LNCaP clone FGC (cell line): ENCODE results near the gene NDUFA11.

ENCODE experiments used
- DNase-seq: peaks from one replicate; pipeline ENCODE4 v3.0.0-alpha.2; 2011; ENCODE audit warnings: low read depth
- H3K4me3 ChIP-seq: 2 replicates; pipeline ENCODE4 v1.5.1; 2011; ENCODE audit warnings: mild to moderate bottlenecking, low read depth, low read length, control low read depth
- TF ChIP-seq, protein P1 (sequence below): IDR thresholded peaks from 2 replicates; pipeline ENCODE4 v1.5.1; 2012; ENCODE audit warnings: mild to moderate bottlenecking; ENCODE audit not compliant: control insufficient read depth, insufficient read depth; ENCODE audit errors: extremely low read depth

NDUFA11 gene

DNA sequence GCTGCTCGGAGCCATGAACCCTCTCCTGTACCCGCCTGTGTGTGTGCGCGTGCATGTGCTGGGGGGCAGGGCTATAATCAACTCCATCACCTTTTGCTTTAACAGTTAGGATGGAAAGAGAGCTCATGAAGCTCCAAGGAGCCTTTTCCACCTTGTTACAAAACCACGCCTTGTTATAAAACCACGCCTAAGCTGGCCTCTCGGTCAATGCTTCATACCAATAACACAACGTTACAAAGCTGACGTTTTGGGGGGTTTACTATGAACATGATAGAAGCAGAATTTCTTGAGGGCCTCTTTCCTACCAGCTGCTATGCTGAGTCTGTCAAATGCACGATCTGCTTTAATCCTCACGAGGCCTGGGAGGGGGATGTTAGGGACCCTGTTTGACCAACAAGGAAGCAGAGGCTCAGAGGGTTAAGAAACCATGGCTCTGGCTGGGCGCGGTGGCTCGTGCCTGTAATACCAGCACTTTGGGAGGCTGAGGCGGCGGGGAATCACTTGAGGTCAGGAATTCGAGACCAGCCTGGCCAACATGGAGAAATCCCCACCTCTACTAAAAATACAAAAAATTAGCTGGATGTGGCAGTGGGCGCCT lies 22.3 kb upstream of the NDUFA11 start:
- no peak for DNase-seq
- TF ChIP-seq, protein P1, sequence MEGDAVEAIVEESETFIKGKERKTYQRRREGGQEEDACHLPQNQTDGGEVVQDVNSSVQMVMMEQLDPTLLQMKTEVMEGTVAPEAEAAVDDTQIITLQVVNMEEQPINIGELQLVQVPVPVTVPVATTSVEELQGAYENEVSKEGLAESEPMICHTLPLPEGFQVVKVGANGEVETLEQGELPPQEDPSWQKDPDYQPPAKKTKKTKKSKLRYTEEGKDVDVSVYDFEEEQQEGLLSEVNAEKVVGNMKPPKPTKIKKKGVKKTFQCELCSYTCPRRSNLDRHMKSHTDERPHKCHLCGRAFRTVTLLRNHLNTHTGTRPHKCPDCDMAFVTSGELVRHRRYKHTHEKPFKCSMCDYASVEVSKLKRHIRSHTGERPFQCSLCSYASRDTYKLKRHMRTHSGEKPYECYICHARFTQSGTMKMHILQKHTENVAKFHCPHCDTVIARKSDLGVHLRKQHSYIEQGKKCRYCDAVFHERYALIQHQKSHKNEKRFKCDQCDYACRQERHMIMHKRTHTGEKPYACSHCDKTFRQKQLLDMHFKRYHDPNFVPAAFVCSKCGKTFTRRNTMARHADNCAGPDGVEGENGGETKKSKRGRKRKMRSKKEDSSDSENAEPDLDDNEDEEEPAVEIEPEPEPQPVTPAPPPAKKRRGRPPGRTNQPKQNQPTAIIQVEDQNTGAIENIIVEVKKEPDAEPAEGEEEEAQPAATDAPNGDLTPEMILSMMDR = no peak
- H3K4me3 ChIP-seq = no peak overlapping the region

DNA sequence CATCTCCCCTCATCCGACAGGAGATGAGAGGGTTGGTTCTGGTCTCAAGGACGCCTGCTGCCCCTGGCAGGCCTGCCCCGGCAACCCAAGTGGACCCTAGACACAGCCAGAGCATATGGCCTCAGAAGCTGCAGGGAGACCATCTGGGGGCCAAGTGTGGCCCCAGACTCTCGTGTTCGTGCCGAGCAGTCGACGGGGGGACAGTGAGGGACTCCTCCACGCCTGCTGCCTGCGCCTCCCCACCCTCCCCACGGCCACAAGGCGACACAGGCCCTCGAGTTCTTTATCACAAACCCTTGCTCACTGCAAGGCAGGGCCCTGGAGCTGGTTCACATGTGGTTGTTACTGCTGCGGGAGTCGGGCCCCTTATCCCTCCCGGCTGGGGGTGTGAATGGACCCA lies 19.8 kb upstream of the NDUFA11 start:
- TF ChIP-seq, protein P1 = no peak
- DNase-seq = no peak
- no peak overlapping the region for H3K4me3 ChIP-seq

DNA sequence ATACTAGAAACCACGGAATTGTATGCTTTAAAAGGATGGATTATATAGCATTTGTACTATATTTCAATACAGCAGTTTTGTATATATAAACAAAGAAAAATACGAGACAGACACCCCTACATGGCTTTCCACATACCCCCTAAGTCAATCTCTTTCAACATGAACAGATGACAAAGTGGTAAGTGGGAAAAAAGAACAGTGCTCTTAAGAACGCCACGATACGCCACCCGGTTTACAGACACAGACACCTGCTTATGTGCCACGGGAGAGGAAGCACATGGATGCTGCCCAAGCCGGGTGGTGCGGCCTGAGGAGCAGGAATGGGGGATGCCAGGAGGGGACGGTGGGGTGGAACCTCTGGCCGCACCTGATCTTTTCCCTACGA lies 18.6 kb upstream of the NDUFA11 start:
- TF ChIP-seq, protein P1 = no peak
- H3K4me3 ChIP-seq = no peak overlapping the region
- no peak for DNase-seq

DNA sequence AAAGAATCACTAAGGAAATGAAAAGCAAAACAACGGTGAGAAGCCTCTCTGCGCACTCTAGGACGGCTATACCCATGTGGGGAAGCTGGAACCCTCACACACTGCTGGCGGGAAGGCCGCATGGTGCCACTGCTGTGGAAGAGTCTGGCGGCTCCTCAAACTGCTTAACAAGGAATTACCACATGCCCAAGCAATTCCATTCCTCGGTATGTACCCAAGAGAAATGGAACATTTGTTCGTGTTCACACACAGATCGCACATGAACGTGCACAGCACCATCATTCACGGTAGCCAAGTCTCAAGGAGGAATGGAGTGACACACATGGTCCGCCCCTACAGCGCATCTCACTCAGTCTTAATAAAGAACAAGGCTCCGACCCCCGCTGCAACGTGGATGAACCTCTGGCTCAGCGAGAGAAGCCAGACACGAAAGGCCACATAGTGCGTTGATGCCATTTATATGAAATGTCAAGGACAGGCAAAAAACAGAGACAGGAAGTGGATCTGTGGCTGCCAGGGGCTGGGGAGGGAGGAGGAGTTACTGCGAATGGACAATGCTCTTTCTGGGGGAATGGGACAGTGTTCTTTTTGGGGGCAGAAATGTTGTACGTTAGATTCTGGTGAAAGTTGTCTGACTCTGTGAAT lies 18.0 kb upstream of the NDUFA11 start:
- H3K4me3 ChIP-seq = no peak overlapping the region
- TF ChIP-seq, protein P1 = no peak
- no peak for DNase-seq

DNA sequence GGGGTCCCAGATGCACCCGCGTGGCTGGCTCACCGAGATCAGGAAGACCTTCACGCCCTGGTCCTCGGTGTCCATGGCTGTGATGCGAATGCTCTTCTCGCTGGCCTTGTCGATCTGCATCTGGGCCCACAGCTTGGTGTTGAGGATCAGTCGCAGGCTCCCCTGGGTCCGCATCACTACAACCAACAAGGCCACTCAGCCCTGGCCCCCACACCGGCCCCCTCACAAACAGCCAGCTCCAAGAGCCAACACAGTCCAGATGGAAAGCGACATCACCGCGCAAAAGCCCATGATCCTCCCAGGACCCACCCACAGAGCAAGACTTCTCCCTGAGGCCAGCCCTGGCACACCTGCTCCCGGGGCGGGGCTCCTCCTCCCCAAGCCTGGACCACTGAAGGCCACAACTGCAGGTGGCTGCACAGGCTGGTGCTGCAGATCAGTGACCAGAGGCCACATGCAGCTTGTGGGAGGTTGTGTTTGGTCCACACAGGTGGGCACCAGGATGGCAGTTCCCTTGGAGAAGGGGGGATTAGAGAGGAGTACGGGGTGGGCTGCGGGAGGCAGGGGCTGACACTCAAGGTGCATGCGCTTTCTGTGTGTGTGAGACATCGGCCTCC lies 15.0 kb upstream of the NDUFA11 start:
- no peak for DNase-seq
- TF ChIP-seq, protein P1 = no peak

DNA sequence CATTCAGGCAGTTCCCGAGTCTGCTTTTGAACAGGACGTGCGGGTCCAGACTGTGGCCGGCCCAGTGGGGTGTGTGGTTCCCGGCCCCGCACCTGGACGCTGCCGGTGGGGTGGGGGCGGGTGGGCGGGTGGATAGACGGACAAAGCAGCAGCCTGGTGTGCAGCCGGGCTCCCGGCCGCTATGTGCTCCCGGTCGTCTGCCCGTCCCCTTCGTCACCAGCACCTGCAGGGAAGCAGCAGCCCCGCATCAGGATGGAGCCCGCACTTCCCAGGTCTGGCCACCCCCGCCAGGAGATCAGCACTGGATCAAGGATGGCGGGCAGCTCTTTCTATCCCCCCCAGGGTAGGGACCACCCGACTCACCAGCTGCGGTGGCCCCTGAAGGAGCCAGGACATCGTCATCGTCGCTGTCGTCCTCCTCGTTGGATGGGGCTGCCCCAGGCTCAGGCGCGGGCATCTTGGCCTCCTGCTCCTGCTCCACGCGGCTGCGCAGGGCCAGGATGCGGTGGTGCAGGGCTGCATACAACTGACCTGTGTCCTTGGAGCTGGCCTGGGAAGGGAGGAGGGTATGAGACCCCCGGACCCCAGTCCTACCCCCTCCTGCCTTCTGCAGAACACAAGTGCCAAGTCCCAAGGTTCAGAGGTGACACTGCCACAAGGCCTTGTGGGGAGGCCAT lies 14.0 kb upstream of the NDUFA11 start:
- DNase-seq = no peak
- H3K4me3 ChIP-seq = no peak overlapping the region
- TF ChIP-seq, protein P1 = no peak

More for the DNA sequence above, 15.0 kb upstream of the NDUFA11 start:
- H3K4me3 ChIP-seq = no peak overlapping the region
